Thymus (tissue), 11 donors: ENCODE measurements around the gene ZBP1. TPM values are rescaled to one million over a fixed set of nuclear protein-coding genes. Genes with fewer than 3 reads are reported as not detected.

ENCODE experiments used
- DNase-seq, 9 donors: peaks; one replicate each; pipeline ENCODE4 v3.0.0-alpha.2; 2013; ENCODE audit warnings: low spot score in 9 of 9, low read depth in 6 of 9, missing footprints in 1 of 9
- H3K27ac ChIP-seq, 2 donors: one replicate each; pipeline ENCODE4 v1.5.1; 2013; ENCODE audit warnings: control low read depth in 1 of 2, low read depth in 1 of 2, low read length in 1 of 2, mild to moderate bottlenecking in 1 of 2, moderate library complexity in 1 of 2
- H3K27me3 ChIP-seq, 2 donors: one replicate each; pipeline ENCODE4 v1.5.1; 2013; ENCODE audit warnings: low read length in 1 of 2; ENCODE audit not compliant: control insufficient read depth in 2 of 2, insufficient read depth in 1 of 2
- H3K36me3 ChIP-seq, 2 donors: one replicate each; pipeline ENCODE4 v1.5.1; 2013; ENCODE audit warnings: low read length in 1 of 2, mild to moderate bottlenecking in 1 of 2, moderate library complexity in 1 of 2; ENCODE audit not compliant: control insufficient read depth in 2 of 2, insufficient read depth in 2 of 2
- H3K4me1 ChIP-seq, 2 donors: one replicate each; pipeline ENCODE4 v1.5.1; 2013; ENCODE audit warnings: low read length in 2 of 2; ENCODE audit not compliant: control insufficient read depth in 2 of 2, insufficient read depth in 2 of 2
- H3K4me3 ChIP-seq, 2 donors: one replicate each; pipeline ENCODE4 v1.5.1; 2013; ENCODE audit warnings: low read length in 2 of 2, control low read depth in 1 of 2, mild to moderate bottlenecking in 1 of 2
- H3K9me3 ChIP-seq, 2 donors: one replicate each; pipeline ENCODE4 v1.5.1; 2013; ENCODE audit warnings: low read length in 1 of 2, mild to moderate bottlenecking in 1 of 2; ENCODE audit not compliant: control insufficient read depth in 2 of 2, insufficient read depth in 1 of 2
- WGBS: extraction: QIAGEN DNeasy Blood & Tissue Kit; methylation state at CpG from one replicate; pipeline ENCODE4 v1.1.7; 2013; 5-methylcytosine and 5-hydroxymethylcytosine counted together
- polyA plus RNA-seq: library from polyadenylated mRNA; stranded (reverse); fragments of 200-250 nt; gene quantifications from one replicate; pipeline ENCODE4 v1.2.3, GENCODE V29; 2013
- total RNA-seq: library from RNA; stranded (reverse); fragments of 120-200 nt; gene quantifications from one replicate; pipeline ENCODE4 v1.2.4, GENCODE V29; 2013
- donor health status: healthy.

ZBP1 gene
- total and polyA plus RNA-seq, 2 donors, result 2.0 to 3.4 TPM

- Histone ChIP-seq H3K4me1 (peaks cover 4 to 12% of the 10 kb centered on the region in 2 donors), H3K9me3 (peaks cover 0 to 3% of the 10 kb centered on the region in 2 donors), H3K27me3 (peaks cover 4 to 7% of the 10 kb centered on the region in 2 donors), H3K36me3 (peaks cover 0 to 3% of the 10 kb centered on the region in 2 donors), H3K27ac (no peak overlapping the region), H3K4me3 (no peak overlapping the region)
- 67% methylated on average over 5 of the region's 5 CpGs for WGBS
- no peak for DNase-seq
These were observed 33.7 kb upstream of the ZBP1 start for GRCh38 chr20:57653910-57654309.

- Histone ChIP-seq H3K9me3 (peaks cover 0 to 3% of the 10 kb centered on the region in 2 donors), H3K36me3 (peaks cover 0 to 3% of the 10 kb centered on the region in 2 donors), H3K4me1 (peaks cover 4 to 12% of the 10 kb centered on the region in 2 donors), H3K27me3 (peaks cover 5 to 7% of the 10 kb centered on the region in 2 donors), H3K4me3 (no peak overlapping the region), H3K27ac (no peak overlapping the region)
- 93% methylated on average over 8 of the region's 8 CpGs for WGBS
- no peak for DNase-seq
These were observed 33.3 kb upstream of the ZBP1 start for GRCh38 chr20:57653546-57653900.

- peaks cover 0 to 3% of the 10 kb centered on the region in 2 donors for H3K9me3 ChIP-seq
- no peak for DNase-seq
- 96% methylated on average over 28 of the region's 28 CpGs for WGBS
These were observed 32.6 kb upstream of the ZBP1 start for GRCh38 chr20:57652606-57653545.

GRCh38 chr20:57651881-57652605 lies 31.8 kb upstream of the ZBP1 start:
- Histone ChIP-seq H3K4me3 (no peak overlapping the region), H3K27ac (no peak overlapping the region), H3K9me3 (peaks cover 0 to 3% of the 10 kb centered on the region in 2 donors), H3K27me3 (peaks cover 7% of the 10 kb centered on the region in 2 donors), H3K36me3 (peaks cover 0 to 3% of the 10 kb centered on the region in 2 donors), H3K4me1 (no peaks in the 10 kb centered on the region)
- WGBS, result 97% methylated on average over 50 of the region's 50 CpGs
- DNase-seq, result no peak

More at GRCh38 chr20:57652606-57653545, 32.6 kb upstream of the ZBP1 start:
- Histone ChIP-seq H3K27me3 (peaks cover 7% of the 10 kb centered on the region in 2 donors), H3K27ac (no peak overlapping the region), H3K4me1 (peaks cover under 1 to 6% of the 10 kb centered on the region in 2 donors), H3K36me3 (peaks cover 0 to 3% of the 10 kb centered on the region in 2 donors), H3K4me3 (no peak overlapping the region)

- H3K9me3 ChIP-seq, result peaks cover 0 to 3% of the 10 kb centered on the region in 2 donors
- no peak for DNase-seq
- H3K27me3 ChIP-seq, result peaks cover 7% of the 10 kb centered on the region in 2 donors
- H3K27ac ChIP-seq, result no peak overlapping the region
- WGBS, result 94% methylated on average over 23 of the region's 23 CpGs
- no peak overlapping the region for H3K4me3 ChIP-seq
- H3K4me1 ChIP-seq, result no peaks in the 10 kb centered on the region
- peaks cover 0 to 3% of the 10 kb centered on the region in 2 donors for H3K36me3 ChIP-seq
These were observed 30.7 kb upstream of the ZBP1 start for GRCh38 chr20:57650756-57651483.

GRCh38 chr20:57650266-57650665 lies 30.0 kb upstream of the ZBP1 start:
- Histone ChIP-seq H3K27ac (no peak overlapping the region), H3K4me1 (no peaks in the 10 kb centered on the region), H3K4me3 (no peak overlapping the region), H3K27me3 (peaks cover 7% of the 10 kb centered on the region in 2 donors), H3K9me3 (peaks cover 0 to 3% of the 10 kb centered on the region in 2 donors), H3K36me3 (peaks cover 0 to 3% of the 10 kb centered on the region in 2 donors)
- 74% methylated on average over 9 of the region's 9 CpGs for WGBS
- no peak for DNase-seq

- no peak for DNase-seq
- 96% methylated on average over 14 of the region's 14 CpGs for WGBS
- Histone ChIP-seq H3K36me3 (peaks cover 0 to 3% of the 10 kb centered on the region in 2 donors), H3K9me3 (peaks cover 0 to 3% of the 10 kb centered on the region in 2 donors), H3K27me3 (peaks cover 6 to 7% of the 10 kb centered on the region in 2 donors), H3K4me1 (no peaks in the 10 kb centered on the region), H3K27ac (no peak overlapping the region), H3K4me3 (no peak overlapping the region)
These were observed 29.4 kb upstream of the ZBP1 start for GRCh38 chr20:57649617-57650015.

- Histone ChIP-seq H3K4me1 (no peaks in the 10 kb centered on the region), H3K4me3 (no peak overlapping the region), H3K27ac (no peak overlapping the region), H3K9me3 (peaks cover 0 to 3% of the 10 kb centered on the region in 2 donors), H3K36me3 (peaks cover 0 to 3% of the 10 kb centered on the region in 2 donors), H3K27me3 (peaks cover 4 to 7% of the 10 kb centered on the region in 2 donors)
- 95% methylated on average over 15 of the region's 15 CpGs for WGBS
- DNase-seq, result no peak
These were observed 28.8 kb upstream of the ZBP1 start for GRCh38 chr20:57648878-57649616.
